ENCODE data around the gene USP3. TPM values are rescaled to one million over a fixed set of nuclear protein-coding genes. Genes with fewer than 3 reads are reported as not detected.

USP3 gene
- polyA plus RNA-seq, 1 donor (not counting 4 experiments of a cell fraction or from before 2014, with no cell fraction given) = 16.2 TPM

DNA sequence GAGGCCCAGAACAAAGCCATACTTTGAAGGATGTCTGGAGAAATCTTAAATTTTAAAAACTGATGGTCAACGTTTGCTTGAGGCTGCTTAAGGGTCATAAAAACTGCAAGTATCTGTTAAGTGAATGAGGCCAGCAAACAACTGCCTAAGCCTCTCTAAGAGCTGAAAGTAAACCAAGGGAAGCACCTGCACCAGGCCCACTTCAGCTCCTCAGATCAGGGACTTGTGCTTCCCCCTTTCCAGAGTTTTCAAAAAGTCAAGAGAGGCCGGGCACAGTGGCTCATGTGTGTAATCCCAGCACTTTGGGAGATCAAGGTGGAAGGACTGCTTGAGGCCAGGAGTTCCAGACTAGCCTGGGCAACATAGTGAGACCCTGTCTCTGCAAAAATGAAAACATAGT lies 101.9 kb downstream of the USP3 start:
- H3K4me2 ChIP-seq (ENCODE audit: control insufficient read depth, extremely low read depth, insufficient read depth, low read depth, low read length) = no peak overlapping the region
- FAIRE-seq (no peak), DNase-seq (ENCODE audit: low read depth, low spot score) (no peak)
- TF ChIP-seq, protein P1, sequence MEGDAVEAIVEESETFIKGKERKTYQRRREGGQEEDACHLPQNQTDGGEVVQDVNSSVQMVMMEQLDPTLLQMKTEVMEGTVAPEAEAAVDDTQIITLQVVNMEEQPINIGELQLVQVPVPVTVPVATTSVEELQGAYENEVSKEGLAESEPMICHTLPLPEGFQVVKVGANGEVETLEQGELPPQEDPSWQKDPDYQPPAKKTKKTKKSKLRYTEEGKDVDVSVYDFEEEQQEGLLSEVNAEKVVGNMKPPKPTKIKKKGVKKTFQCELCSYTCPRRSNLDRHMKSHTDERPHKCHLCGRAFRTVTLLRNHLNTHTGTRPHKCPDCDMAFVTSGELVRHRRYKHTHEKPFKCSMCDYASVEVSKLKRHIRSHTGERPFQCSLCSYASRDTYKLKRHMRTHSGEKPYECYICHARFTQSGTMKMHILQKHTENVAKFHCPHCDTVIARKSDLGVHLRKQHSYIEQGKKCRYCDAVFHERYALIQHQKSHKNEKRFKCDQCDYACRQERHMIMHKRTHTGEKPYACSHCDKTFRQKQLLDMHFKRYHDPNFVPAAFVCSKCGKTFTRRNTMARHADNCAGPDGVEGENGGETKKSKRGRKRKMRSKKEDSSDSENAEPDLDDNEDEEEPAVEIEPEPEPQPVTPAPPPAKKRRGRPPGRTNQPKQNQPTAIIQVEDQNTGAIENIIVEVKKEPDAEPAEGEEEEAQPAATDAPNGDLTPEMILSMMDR (optimal IDR thresholded peaks at IDR 0.05 in 1 of 3, IDR thresholded peaks at IDR 0.05 in 1 of 3, conservative IDR thresholded peaks at IDR 0.05 in 1 of 3; ENCODE audit: extremely low read depth in 1 of 3, insufficient read depth in 2 of 3, low read length in 3 of 3) = no peak
- TF ChIP-seq EZH2 (IDR thresholded peaks at IDR 0.05; ENCODE audit: low read length) = no peak
- no peak overlapping the region for H3K4me3 ChIP-seq (ENCODE audit: control insufficient read depth in 2 of 3, extremely low read depth in 1 of 3, insufficient read depth in 2 of 3, low read depth in 1 of 3, low read length in 3 of 3)
- no peak overlapping the region for H3K27ac ChIP-seq (ENCODE audit: control insufficient read depth, insufficient read depth, low read length)
- H3K9me3 ChIP-seq (ENCODE audit: control insufficient read depth, low read depth, low read length) = no peaks in the 10 kb centered on the region
- no peaks in the 10 kb centered on the region for H3K27me3 ChIP-seq (ENCODE audit: control insufficient read depth, extremely low read depth, insufficient read depth, low read length)
- no peak overlapping the region for H2AFZ ChIP-seq (ENCODE audit: control insufficient read depth, low read length)
- no peaks in the 10 kb centered on the region for H4K20me1 ChIP-seq (ENCODE audit: control insufficient read depth, extremely low read depth, insufficient read depth, low read length)
- H3K4me1 ChIP-seq (ENCODE audit: control insufficient read depth, extremely low read depth, insufficient read depth, low read length) = peaks cover 4% of the 10 kb centered on the region
- H3K9me1 ChIP-seq (ENCODE audit: control insufficient read depth, extremely low read depth, insufficient read depth, low read length) = no peaks in the 10 kb centered on the region
- no peaks in the 10 kb centered on the region for H3K79me2 ChIP-seq (ENCODE audit: control insufficient read depth, insufficient read depth, low read length)
- no peak overlapping the region for H3K9ac ChIP-seq (ENCODE audit: control insufficient read depth, extremely low read depth, insufficient read depth, low read length)
- peaks cover 7 to 10% of the 10 kb centered on the region in 2 experiments for H3K36me3 ChIP-seq (ENCODE audit: control insufficient read depth in 2 of 2, extremely low read depth in 1 of 2, insufficient read depth in 2 of 2, low read length in 2 of 2)
- dilution Hi-C loops (cut with MboI; ENCODE audit: extremely low pct_ligation_motif_present, low sequenced_read_pairs) = no loop called here

DNA sequence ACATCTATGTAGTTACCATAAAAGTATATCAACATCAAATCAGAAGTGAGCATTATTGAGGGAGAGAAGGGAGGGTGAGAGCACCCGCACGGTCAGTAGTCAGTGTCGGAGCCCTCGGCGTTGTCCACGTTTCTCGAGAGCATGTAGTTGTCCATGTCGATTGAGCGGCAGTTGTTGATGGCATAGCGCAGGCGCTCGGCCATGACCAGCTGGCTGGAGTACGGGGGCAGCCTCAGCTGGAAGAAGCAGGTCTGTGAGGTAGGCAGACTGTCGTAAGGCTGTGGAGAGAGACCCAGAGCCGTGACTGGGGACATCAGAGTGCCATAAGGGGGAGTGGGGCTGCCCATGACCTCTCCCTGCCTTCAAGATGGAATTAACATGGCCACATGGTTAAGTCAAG lies 104.6 kb downstream of the USP3 start:
- TF ChIP-seq, protein P1 (optimal IDR thresholded peaks at IDR 0.05 in 1 of 3, IDR thresholded peaks at IDR 0.05 in 1 of 3, conservative IDR thresholded peaks at IDR 0.05 in 1 of 3; ENCODE audit: extremely low read depth in 1 of 3, insufficient read depth in 2 of 3, low read length in 3 of 3) = no peak
- TF ChIP-seq EZH2 (IDR thresholded peaks at IDR 0.05; ENCODE audit: low read length) = no peak
- H3K79me2 ChIP-seq (ENCODE audit: control insufficient read depth, insufficient read depth, low read length) = no peaks in the 10 kb centered on the region
- no peak for DNase-seq (ENCODE audit: low read depth, low spot score)

More for the DNA sequence above, 104.6 kb downstream of the USP3 start:
- Histone ChIP-seq H3K4me2 (ENCODE audit: control insufficient read depth, extremely low read depth, insufficient read depth, low read depth, low read length) (no peak overlapping the region), H3K9me1 (ENCODE audit: control insufficient read depth, extremely low read depth, insufficient read depth, low read length) (no peaks in the 10 kb centered on the region), H3K9ac (ENCODE audit: control insufficient read depth, extremely low read depth, insufficient read depth, low read length) (no peak overlapping the region), H3K4me1 (ENCODE audit: control insufficient read depth, extremely low read depth, insufficient read depth, low read length) (no peaks in the 10 kb centered on the region), H3K27me3 (ENCODE audit: control insufficient read depth, extremely low read depth, insufficient read depth, low read length) (no peaks in the 10 kb centered on the region), H2AFZ (ENCODE audit: control insufficient read depth, low read length) (no peak overlapping the region), H3K9me3 (ENCODE audit: control insufficient read depth, low read depth, low read length) (no peaks in the 10 kb centered on the region), H4K20me1 (ENCODE audit: control insufficient read depth, extremely low read depth, insufficient read depth, low read length) (no peaks in the 10 kb centered on the region), H3K4me3 (ENCODE audit: control insufficient read depth in 2 of 3, extremely low read depth in 1 of 3, insufficient read depth in 2 of 3, low read depth in 1 of 3, low read length in 3 of 3) (no peak overlapping the region), H3K36me3 (ENCODE audit: control insufficient read depth in 2 of 2, extremely low read depth in 1 of 2, insufficient read depth in 2 of 2, low read length in 2 of 2) (peaks cover 7 to 13% of the 10 kb centered on the region in 2 experiments), H3K27ac (ENCODE audit: control insufficient read depth, insufficient read depth, low read length) (no peak overlapping the region)
- dilution Hi-C loops (cut with MboI; ENCODE audit: extremely low pct_ligation_motif_present, low sequenced_read_pairs) = no loop called here
- FAIRE-seq = no peak

Measured in keratinocyte (primary cell).